ENCODE results near the gene ZNF646.

GRCh38 chr16:31052114-31052513, 22.1 kb upstream of the ZNF646 start:
- TF ChIP-seq CTCF (IDR thresholded peaks at IDR 0.05; ENCODE audit: poor library complexity), result no peak
- TF ChIP-seq EZH2 (IDR thresholded peaks at IDR 0.05; ENCODE audit: borderline replicate concordance), result no peak
- TF ChIP-seq EZH2phosphoT487 (IDR thresholded peaks at IDR 0.05; ENCODE audit: low read depth, severe bottlenecking, unreplicated experiment), result no peak
